ENCODE measurements around the gene COG2.
"Not testable (repeated sequence)": the region's sequence is repeated elsewhere in the genome, so short reads cannot be mapped to it uniquely, and the experiment has no call there.

COG2 gene

GRCh38 chr1:230680300-230681025 is 38.2 kb downstream of the COG2 start:
- DNase-seq: no peak

GRCh38 chr1:230681599-230681998 is 39.3 kb downstream of the COG2 start:
- DNase-seq: peak; percentile 38

- no peak for DNase-seq
Observed at GRCh38 chr1:230682274-230682673, 40.0 kb downstream of the COG2 start.

GRCh38 chr1:230682882-230683610 is 40.8 kb downstream of the COG2 start:
- no peak for DNase-seq

GRCh38 chr1:230684146-230684545 is 41.9 kb downstream of the COG2 start:
- no peak for DNase-seq

GRCh38 chr1:230684998-230685397 is 42.7 kb downstream of the COG2 start:
- DNase-seq: no peak

GRCh38 chr1:230686747-230687146 is 44.5 kb downstream of the COG2 start:
- no peak for DNase-seq

GRCh38 chr1:230690101-230690500 is 47.8 kb downstream of the COG2 start:
- DNase-seq: no peak

- no peak for DNase-seq
Observed at GRCh38 chr1:230691615-230692014, 49.3 kb downstream of the COG2 start.

- no peak for DNase-seq
Observed at GRCh38 chr1:230693221-230693620, 50.9 kb downstream of the COG2 start.

- no peak for DNase-seq
Observed at GRCh38 chr1:230693777-230694176, 51.5 kb downstream of the COG2 start.

GRCh38 chr1:230694464-230694863 is 52.2 kb downstream of the COG2 start:
- no peak for DNase-seq

GRCh38 chr1:230694991-230695390 is 52.7 kb downstream of the COG2 start:
- no peak for DNase-seq

GRCh38 chr1:230696218-230696617 is 53.9 kb downstream of the COG2 start:
- no peak for DNase-seq

- no peak for DNase-seq
Observed at GRCh38 chr1:230696722-230697437, 54.6 kb downstream of the COG2 start.

GRCh38 chr1:230698130-230698529 is 55.8 kb downstream of the COG2 start:
- DNase-seq: peak; percentile 27

- not testable (repeated sequence) for DNase-seq
Observed at GRCh38 chr1:230698964-230699363, 56.7 kb downstream of the COG2 start.

GRCh38 chr1:230699716-230700115 is 57.4 kb downstream of the COG2 start:
- DNase-seq: no peak

GRCh38 chr1:230700132-230700531 is 57.9 kb downstream of the COG2 start:
- no peak for DNase-seq

- DNase-seq: no peak
Observed at GRCh38 chr1:230701434-230701833, 59.2 kb downstream of the COG2 start.

GRCh38 chr1:230701895-230702768 is 59.9 kb downstream of the COG2 start:
- no peak for DNase-seq

- DNase-seq: no peak
Observed at GRCh38 chr1:230702934-230703678, 60.8 kb downstream of the COG2 start.
